ENCODE results near the gene EYA2.

GRCh38 chr20:47066484-47067270 is 172.0 kb downstream of the EYA2 start:
- TF ChIP-seq POLR2A (IDR thresholded peaks at IDR 0.05) = no peak
- no peak for TF ChIP-seq CTCF (IDR thresholded peaks at IDR 0.05)
- TF ChIP-seq POLR2AphosphoS5 (IDR thresholded peaks at IDR 0.05) = no peak

All from gastroesophageal sphincter (tissue), 3 donors.